Renal cortex interstitium (tissue), 11 donors: ENCODE data around the gene DIP2C. TPM values are rescaled to one million over a fixed set of nuclear protein-coding genes. Genes with fewer than 3 reads are reported as not detected.
A peak's percentile ranks its signal among the peaks of the same experiment; 100 is the strongest.

ENCODE experiments used
- DNase-seq, 11 donors: peaks; one replicate each; pipeline ENCODE4 v3.0.0-alpha.2; 2013; ENCODE audit warnings: low read depth in 9 of 11, low spot score in 4 of 11; ENCODE audit errors: extremely low read depth in 1 of 11
- polyA plus RNA-seq, 3 donors: library from polyadenylated mRNA; unstranded; fragments of 120-200 nt; gene quantifications; one replicate each; pipeline ENCODE4 v1.2.1, GENCODE V29; 2013; ENCODE audit not compliant: insufficient read length in 3 of 3

DIP2C gene
- polyA plus RNA-seq, 3 donors, result 20.7 to 23.7 (median 23.4) TPM

GRCh38 chr10:572696-573095 is 116.8 kb downstream of the DIP2C start:
- no peak for DNase-seq

GRCh38 chr10:571688-572451 is 117.6 kb downstream of the DIP2C start:
- DNase-seq, result no peak

- no peak for DNase-seq
Measured at GRCh38 chr10:571166-571565, 118.3 kb downstream of the DIP2C start.

- no peak for DNase-seq
Measured at GRCh38 chr10:570628-571163, 118.8 kb downstream of the DIP2C start.

- DNase-seq, result no peak
Measured at GRCh38 chr10:569961-570627, 119.4 kb downstream of the DIP2C start.

- DNase-seq, result no peak
Measured at GRCh38 chr10:568848-569247, 120.6 kb downstream of the DIP2C start.

GRCh38 chr10:567869-568268 is 121.6 kb downstream of the DIP2C start:
- no peak for DNase-seq

GRCh38 chr10:566241-566885 is 123.1 kb downstream of the DIP2C start:
- DNase-seq, result no peak

GRCh38 chr10:565676-566075 is 123.8 kb downstream of the DIP2C start:
- DNase-seq, result no peak

GRCh38 chr10:565146-565545 is 124.3 kb downstream of the DIP2C start:
- DNase-seq, result no peak

- DNase-seq, result no peak
Measured at GRCh38 chr10:563827-564226, 125.6 kb downstream of the DIP2C start.

- no peak for DNase-seq
Measured at GRCh38 chr10:562142-562541, 127.3 kb downstream of the DIP2C start.

GRCh38 chr10:561721-562120 is 127.7 kb downstream of the DIP2C start:
- no peak for DNase-seq

GRCh38 chr10:560314-560992 is 129.0 kb downstream of the DIP2C start:
- peak in 1 of 11 donors; percentile 48 for DNase-seq

GRCh38 chr10:559767-560047 is 129.8 kb downstream of the DIP2C start:
- no peak for DNase-seq

- DNase-seq, result no peak
Measured at GRCh38 chr10:558891-559766, 130.3 kb downstream of the DIP2C start.

GRCh38 chr10:558364-558763 is 131.1 kb downstream of the DIP2C start:
- DNase-seq, result no peak

GRCh38 chr10:557792-558328 is 131.6 kb downstream of the DIP2C start:
- no peak for DNase-seq
